Activated T-cell treated with anti-CD3 and anti-CD28 coated beads for 48 hours (primary cell): ENCODE results near the gene OLIG3.

ENCODE experiments used
- DNase-seq: peaks from one replicate; pipeline ENCODE4 v3.0.0-alpha.2; 2020; ENCODE audit warnings: low read depth

Gene OLIG3

GRCh38 chr6:137494281-137494987 is at the start of gene OLIG3:
TSS of gene OLIG3 (minus strand) at chr6:137494394. CDS start at chr6:137494170, 224 bp downstream.
- DNase-seq: no peak

DNA sequence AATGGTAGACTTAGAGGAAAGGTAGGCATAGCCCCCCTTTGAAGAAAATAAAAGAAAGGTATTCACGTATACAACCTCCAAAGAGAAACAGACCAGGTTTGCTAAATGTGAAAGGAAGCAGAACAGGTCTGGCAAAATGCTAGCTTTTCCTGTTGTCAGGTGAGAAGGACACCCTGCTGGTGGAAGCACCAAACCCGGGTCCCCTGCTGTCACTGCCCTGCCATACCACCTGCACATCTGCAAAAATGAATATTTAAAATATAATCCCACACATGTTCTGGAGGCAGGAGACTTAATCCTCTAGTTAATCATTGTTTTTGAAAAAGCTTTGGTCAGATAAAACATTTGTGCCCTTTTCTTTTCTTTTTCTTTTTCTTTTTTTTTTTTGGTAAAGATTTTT is 48.9 kb upstream of the OLIG3 start:
- no peak for DNase-seq

GRCh38 chr6:137542713-137543112 is 48.5 kb upstream of the OLIG3 start:
- no peak for DNase-seq

DNA sequence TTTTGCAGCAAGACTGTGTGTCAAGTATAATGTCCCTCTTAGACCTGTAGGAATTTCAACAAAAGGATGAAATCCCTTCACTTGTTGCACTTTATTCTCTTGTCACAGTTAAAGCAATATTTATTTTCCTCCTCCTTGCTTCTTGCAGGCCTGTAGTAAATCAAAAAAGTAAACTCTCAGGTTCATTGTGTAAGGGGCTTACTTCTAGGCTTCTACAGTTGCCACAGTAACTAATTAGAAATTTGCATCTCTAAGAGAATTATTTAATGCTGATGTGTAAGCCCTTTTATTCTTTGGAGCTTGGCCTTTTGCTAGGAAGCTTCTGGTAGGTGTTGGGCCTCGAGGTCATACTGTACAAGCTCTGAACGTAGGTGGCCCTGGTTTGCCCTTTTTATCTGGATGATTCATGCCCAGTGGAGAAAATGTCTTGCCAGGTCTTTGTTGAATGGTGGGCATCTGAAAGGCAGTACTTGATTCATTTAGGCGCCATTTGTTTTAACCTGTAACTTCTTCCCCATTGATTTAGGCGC is 47.4 kb upstream of the OLIG3 start:
- DNase-seq: no peak

DNA sequence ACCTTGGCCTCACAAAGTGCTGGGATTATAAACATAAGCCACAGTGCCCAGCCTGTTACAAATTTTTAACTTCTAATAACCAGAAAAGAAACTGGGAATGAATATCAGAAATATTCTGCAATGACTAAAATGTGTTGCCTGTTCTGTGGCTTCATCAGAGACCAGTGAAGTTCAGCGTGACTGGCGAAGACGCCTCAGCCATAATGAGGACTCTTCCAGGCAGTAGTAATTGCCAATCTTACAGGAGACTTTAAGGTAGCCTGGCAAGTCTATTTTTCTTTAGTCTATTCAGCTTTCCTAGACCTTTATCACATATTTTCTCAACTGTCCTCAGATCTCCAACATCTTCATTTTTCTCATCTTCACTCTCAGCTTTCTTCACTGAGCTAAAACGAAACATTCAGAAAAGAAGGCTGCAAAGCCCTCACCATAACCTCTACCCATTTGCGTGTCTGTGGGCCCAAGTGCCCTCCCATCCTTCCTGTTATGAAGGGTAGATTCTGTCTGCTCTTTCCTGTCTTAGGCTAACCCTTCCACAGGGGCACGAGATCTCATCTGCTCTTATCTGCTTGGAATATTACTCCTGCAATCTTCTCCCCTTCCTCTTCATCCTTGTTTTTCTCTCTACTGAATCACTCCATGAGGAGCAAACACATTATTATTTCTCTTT is 42.0 kb upstream of the OLIG3 start:
- peak; percentile 6 for DNase-seq

- no peak for DNase-seq
These were observed 37.3 kb upstream of the OLIG3 start for GRCh38 chr6:137531376-137532092.

DNA sequence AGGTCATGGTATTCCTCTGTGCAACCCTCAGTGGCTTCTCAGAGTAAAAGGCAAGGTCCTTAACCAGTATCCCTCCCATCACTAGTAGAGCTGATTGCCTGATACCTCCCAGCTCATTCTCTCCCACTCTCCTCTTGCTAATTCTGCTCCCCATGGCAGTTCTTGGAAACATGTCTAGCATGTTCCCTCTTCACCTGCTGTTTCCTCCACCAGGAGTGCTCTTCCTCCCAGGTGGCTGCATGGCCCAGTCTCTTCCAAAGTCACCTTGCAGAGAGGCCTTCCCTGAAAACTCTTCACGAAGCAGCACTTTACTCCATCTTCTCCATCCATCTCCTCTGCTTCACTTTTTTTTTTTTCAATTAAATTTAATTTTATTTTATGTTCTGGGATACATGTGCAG is 36.2 kb upstream of the OLIG3 start:
- no peak for DNase-seq

DNA sequence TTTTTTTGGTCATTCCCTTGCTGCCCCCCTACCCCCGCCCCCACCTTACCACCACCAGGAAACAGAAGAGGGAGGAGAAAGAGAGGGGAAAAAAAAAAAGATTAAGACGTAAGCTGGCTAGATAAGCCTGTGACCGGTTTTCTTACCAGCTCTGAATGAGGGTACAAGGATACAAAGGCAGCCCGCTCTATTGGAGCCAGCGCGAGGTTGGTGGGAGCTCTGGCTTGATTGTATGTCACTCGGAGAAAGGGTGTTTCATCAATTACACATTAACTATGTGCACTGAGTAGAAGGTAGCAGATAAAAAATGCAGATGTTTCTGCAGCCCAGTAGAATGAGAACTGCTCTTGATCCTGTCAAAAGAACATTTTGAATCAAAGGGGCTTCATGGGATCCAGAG is 28.6 kb upstream of the OLIG3 start:
- DNase-seq: no peak

DNA sequence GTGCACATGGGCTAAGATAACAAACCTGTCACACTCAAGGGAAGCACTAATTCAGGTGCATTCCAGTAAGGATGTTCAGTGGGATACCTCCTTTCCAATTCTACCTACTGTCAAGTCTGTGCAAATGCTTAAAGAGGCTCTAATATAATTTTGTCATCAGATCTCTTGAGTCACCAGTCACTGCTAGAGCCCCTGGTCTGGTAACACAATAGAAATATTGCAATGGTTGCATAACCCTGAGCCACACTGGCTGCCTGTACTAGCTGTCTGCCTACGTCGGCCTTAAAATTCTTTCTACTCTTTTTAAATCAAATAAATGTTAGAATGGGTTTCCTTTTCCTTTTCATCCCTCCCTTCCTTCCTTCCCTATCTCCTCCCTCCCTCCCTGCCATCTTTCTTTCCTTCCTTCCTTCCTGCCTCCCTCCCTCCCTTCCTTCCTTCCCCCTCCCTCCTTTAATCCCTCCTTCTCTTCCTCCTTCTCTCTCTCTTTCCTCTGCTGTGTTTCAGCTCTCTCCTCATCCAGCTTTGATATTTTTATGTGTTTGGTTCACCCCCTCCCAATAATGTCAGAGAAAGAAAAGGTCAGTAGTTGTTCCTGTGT is 28.1 kb upstream of the OLIG3 start:
- no peak for DNase-seq

DNA sequence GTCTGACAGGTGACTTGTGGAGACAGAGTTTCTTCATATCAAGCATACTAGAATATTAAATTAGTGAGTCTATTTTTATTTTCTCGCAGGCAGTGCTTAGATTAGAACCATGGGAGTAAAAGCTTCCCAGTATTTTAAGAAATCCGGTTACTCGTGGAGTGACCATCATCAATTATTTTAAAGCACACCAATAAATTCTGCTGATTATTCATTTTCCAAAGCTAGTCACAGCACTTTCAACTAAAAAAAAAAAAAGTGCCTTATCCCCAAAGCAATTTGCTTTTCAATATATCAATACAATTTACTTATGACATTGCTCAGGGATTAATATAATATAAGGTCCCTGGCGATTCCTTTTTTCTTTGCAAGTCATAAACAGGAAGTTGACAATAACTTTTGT is 26.3 kb upstream of the OLIG3 start:
- no peak for DNase-seq

GRCh38 chr6:137519629-137520176 is 25.5 kb upstream of the OLIG3 start:
- DNase-seq: no peak

DNA sequence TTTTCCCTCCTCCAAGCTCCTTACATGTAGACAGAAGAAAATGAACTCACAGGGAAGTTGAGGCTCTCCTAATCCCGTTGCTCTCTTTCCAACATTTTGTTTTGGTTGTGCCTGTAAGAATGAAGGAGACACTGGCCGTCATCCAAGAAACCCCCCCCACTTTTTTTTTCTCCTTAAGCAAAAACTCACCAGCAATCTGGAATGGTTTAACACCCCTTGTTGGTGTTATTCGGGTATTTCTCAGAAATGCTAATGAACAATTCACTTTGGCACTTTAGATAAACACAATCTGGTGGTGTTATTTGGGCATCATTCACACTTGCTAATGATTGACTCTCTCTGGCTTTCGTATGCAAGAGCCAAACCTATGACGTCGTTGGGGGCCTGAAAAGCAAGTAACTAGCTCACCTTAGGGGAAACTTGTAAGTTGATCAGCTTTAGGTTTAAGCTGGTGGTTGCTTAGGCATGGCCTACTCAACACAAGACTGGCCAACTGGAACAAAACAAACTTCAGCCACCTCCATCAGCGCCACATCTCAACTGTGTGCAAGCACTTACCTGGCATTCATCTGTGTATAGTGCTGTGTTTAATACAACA is 24.3 kb upstream of the OLIG3 start:
- DNase-seq: no peak

DNA sequence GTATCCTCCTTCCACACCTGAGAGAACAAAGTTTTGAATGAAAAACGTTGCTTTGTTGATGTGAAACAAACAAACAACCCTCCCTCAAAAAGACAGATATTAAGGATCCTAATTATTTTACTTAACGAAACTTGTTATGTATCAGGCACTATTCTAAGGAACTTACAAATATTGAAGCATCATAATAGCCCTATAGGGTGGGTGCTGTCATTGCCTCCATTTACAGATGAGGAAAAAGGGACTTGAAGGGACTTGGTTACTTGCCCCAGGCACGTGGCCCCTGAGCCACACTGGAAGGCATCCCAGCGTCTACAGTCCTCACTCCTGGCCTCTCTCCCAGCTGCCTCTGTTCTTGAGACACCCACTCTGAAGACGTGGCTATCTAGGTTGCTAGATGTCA is 20.2 kb upstream of the OLIG3 start:
- no peak for DNase-seq

DNA sequence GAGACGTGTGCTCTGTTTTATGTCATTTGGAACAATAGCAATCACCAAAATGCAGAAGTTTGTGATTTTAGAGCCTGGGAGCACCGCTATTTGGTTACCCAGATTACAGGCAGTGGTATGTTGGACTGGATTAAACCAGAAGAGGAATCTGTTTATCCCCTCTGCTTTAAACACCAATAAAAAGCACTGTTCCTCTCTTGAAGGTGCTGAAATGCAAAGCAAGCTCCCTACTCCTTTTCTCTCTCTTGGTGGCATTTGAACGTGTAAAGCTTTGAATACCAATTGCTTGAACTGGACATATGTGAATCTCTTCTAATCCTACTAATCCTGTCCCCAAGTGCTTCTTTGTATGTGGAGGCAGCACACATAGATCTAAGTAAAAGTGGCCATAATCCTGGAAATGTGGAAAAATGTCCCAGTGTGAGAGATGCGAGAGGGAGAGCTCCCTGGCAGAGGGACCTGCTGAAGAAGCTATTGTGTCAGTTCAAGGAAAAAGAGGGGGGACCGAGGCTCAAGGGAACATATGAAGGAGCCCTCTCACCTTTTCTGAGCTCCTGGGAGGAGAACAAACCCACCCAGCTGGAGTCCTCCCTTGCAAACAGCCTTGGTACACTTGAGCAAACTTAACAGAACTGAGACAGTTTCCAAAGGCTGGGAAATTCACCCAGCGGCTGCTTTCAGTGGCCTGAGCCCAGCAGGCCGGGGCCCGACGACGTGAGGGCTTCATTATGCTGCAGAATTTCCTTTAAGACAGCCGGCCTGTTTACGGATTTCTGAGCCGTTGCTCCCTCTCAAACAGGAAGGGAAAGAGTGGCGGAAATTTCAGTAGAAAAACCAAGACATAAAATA is 18.8 kb upstream of the OLIG3 start:
- DNase-seq: no peak

DNA sequence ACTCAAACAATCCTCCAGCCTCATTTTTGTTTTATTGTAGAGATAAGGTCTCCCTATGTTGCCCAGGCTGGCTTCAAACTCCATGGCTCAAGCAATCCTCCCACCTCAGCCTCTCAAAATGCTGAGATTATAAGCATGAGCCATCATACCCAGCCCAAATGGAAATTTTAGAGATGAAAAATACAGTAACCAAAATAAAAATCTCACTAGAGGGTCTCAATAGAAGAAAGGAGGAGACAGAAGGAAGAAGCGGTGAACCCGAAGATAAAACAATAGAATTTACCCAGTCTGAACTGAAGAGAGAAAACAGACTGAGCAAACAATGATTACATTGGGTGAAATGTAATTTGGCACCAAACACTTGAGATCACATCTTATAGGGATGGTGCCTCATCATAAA is 16.7 kb upstream of the OLIG3 start:
- DNase-seq: no peak

- no peak for DNase-seq
These were observed 4.4 kb upstream of the OLIG3 start for GRCh38 chr6:137498481-137499190.

DNA sequence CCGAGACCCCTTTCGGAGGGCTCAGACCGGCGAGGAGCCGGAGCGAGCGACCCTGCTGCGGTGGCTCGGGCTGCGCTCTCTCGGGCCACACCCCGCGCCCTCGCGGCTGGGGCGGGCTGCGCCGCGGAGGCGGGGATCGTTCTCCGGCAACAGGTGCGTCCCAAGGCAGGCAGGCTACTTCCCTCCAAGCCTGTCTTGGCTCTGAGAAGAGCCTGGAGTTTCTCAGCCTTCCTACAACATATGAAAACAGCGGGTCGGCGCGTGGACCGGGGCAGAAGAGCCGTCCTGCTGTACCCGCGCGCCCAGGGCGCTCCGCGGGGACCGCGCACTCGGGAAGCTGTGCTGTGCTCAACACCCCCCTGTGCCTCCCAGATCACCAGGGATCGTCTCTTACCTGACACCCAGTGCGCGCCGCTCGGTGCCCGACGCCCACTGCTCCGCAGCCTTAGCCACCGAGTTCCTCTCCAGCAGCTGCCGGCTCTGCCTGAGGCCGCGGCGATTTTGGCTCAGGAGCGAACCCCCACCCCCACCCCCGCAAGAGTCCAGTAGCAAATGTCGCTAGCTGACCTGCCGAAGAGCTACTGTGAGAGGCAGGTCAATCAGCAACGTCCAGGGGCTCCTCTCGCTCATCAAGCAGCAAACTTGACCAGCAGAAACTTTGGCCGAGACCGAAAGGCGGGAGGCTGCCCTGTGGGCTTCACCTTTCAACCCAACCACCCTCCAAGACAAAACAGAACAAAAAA is 3.7 kb upstream of the OLIG3 start:
- no peak for DNase-seq

DNA sequence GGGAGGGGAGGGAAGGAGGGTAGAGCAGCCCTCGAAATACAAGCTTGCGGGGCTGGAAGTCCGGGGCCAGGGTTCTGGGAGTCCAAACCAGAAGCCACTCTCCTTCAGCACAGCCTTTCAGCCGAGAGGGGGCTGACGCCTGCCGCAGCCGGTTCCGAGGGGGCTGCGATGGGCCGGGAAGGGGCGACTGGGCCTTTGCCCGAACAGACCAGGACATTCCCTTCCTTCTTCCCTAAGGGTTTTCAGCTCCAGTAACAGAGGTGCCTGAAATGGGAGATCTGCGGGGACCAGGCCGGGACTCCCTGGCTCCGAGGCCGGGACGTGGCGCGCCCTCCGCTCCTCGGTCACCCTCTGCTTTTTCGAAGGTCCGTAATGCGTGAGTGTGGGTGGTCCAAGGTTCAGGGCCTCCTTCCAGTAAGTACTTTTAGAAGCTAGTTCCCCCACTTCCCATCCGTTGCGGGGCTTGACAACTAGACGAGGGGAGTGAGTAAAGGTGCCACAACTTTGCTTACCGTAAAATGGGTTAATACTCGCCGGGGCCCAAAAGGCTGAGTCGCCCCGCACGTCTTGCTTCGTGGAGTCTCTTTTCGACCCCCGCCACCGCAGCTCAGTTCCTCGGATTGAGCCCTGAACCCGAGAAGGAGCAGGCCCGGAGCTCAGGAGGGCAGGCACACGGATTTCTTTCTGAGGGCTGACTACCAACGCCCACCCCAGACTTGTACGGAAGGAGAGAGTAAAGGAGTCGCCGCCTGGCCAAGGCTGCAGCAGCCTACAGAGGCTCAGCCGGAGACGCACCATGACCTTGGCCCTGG is 2.9 kb upstream of the OLIG3 start:
- no peak for DNase-seq

DNA sequence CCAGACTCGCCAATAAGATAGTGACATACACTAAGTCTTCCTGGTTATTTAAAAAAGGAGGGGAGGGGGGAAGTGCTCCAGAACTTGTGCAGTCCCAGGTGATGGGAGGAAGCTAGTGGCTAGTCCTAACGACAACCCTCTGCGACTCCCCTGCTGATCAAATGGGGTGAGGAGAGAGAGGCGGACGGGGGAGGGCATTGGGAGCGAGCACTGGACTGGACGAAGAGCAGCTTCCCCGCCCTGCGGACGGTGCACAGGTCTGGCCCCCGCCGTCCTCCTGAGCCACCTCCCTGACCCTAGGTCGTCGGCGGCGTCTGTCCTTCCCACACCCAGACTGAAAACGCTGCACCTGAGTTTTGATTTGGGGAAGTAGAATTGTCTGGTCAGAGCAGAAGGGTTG is 2.2 kb upstream of the OLIG3 start:
- DNase-seq: no peak
